ENCODE results near the gene MGAT4B. TPM values are rescaled to one million over a fixed set of nuclear protein-coding genes. Genes with fewer than 3 reads are reported as not detected.

MGAT4B gene
- total and polyA plus RNA-seq, 2 of the 13 experiments (the other 11 are each of a cell fraction or from before 2014, with no cell fraction given) = 93.5 to 130 TPM

DNA sequence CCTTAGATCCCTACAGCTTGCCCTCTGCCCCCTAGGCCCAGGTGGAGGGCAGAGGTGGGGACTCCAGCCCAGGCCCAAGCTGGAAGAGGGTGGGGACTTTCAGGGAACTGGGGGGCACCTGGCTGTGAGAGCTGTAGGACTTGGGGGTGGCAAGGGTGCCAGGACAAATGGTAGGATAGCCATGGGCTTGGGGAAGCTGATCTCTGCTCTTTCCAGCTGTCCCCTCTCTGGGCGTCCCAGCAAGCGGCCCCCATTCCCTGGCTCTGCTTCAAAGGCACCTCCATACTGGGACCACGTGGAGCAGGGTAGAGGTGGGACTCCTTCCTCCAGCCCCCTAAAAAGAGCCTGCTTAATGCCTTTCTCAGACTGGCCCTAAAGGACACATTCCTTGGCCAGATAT, 12.5 kb downstream of the MGAT4B start:
- Histone ChIP-seq H4K20me1 (ENCODE audit: insufficient read depth, low read length) (no peaks in the 10 kb centered on the region), H3K9ac (ENCODE audit: insufficient read depth, low read depth, low read length) (no peak overlapping the region), H3K4me3 (replicated peaks in 1 of 3; ENCODE audit: insufficient read depth in 1 of 3, low read depth in 2 of 3, low read length in 3 of 3) (no peak overlapping the region), H3K9me3 (ENCODE audit: low read length) (no peaks in the 10 kb centered on the region), H3K36me3 (replicated peaks in 1 of 2; ENCODE audit: control insufficient read depth in 1 of 2, insufficient read depth in 2 of 2, low read length in 2 of 2) (peaks cover 8 to 14% of the 10 kb centered on the region in 2 experiments; a peak in 4 of 5 replicates), H2AFZ (ENCODE audit: low read length) (no peak overlapping the region), H3K4me1 (ENCODE audit: insufficient read depth, low read length) (peaks cover 39% of the 10 kb centered on the region), H3K4me2 (ENCODE audit: low read depth, low read length) (peak overlapping the region; percentile 7; the same call in 1 of the 2 replicates), H3K79me2 (ENCODE audit: insufficient read depth, low read length) (no peaks in the 10 kb centered on the region), H3K27ac (ENCODE audit: extremely low read length, insufficient read depth, low read length) (no peak overlapping the region), H3K27me3 (ENCODE audit: control insufficient read depth in 1 of 2, insufficient read depth in 2 of 2, low read length in 2 of 2) (no peaks in the 10 kb centered on the region)
- FAIRE-seq (no peak), ATAC-seq (no peak), DNase-seq (ENCODE audit: low spot score) (no peak)
- in situ Hi-C loops (cut with HindIII; ENCODE audit: extremely low pct_ligation_motif_present, low pct_unique_long_range_greater_than_20kb) = no loop called here
- ChIA-PET POLR2A (interaction anchor here (1.5 to 2.3 kb wide), 3 partner anchors 31 to 170 kb away, joined by 3 to 11 read pairs (median 5); partner anchors contain the start of gene HNRNPH1), CTCF (ENCODE audit: low intra/inter-chr PET ratio, low total read pairs) (no interaction called here)
- intact Hi-C loops (cut with micrococcal nuclease; ENCODE audit: unreplicated experiment) = no loop called here
- WGBS (ENCODE audit: low lambda C conversion rate) = 60% methylated on average over 1 of the region's 3 CpGs
- 0 out of 2 replicates have a peak, but pooled peaks have one; percentile 36 for TF ChIP-seq ZNF572 (CRISPR knock-in tag; IDR thresholded peaks at IDR 0.05)
- peak; percentile 18; the same call in 1 of the 2 replicates for TF ChIP-seq POLR2G (IDR thresholded peaks at IDR 0.05; ENCODE audit: low read depth, low read length)
- TF ChIP-seq POLR2A (IDR thresholded peaks at IDR 0.05; ENCODE audit: insufficient read depth in 1 of 2, low read depth in 2 of 2, low read length in 2 of 2) = 0 out of 4 replicates have a peak, but pooled peaks of 1 of the 2 experiments have one; percentile 7
- no peak for TF ChIP-seq ZNF446 (CRISPR knock-in tag; IDR thresholded peaks at IDR 0.05)
- TF ChIP-seq ZNF7 (CRISPR knock-in tag; IDR thresholded peaks at IDR 0.05) = no peak
- no peak for TF ChIP-seq ZNF296 (CRISPR knock-in tag; conservative IDR thresholded peaks at IDR 0.05)
- 0 out of 2 replicates have a peak, but pooled peaks have one; percentile 29 for TF ChIP-seq SAFB2 (CRISPR knock-in tag; IDR thresholded peaks at IDR 0.05; ENCODE audit: borderline replicate concordance, low read depth)
- BruUV-seq (replicated peaks) = no TSS peak

DNA sequence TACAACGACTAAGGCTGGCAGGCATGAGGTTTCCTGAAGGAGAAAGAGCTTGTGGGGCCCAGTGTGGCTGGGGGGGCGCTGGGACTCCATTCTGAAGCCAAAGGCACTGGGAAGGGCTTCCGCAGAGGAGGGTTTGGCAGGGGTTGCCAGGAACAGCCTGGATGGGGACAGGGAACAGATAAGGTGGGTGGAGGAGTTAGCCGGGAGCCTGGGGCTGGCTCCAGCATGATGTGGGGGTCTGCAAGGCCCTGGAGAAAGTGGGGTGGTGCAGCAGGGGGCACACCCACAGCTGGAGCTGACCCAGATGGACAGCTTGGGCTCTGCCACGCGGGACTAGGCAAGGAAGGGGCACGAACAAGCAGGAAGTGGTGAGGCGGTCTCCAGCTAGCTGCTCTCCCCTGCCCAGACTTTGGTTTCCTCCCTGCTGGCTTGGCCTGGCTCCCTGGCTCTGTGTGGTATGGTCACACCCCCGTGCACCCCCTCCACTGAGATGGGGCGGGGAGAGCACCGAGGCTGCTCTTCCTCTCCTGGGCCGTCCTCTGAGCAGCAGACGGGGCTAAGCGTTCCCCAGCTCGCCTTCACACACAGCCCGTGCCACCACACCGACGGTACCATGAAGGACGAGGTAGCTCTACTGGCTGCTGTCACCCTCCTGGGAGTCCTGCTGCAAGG, 13.1 kb downstream of the MGAT4B start, which contains the start of gene LTC4S:
LTC4S (plus strand) TSS at position 519 of the 672 bp plus-strand sequence; CDS start at position 614, 95 bp downstream.
- H4K20me1 ChIP-seq (ENCODE audit: insufficient read depth, low read length) = no peaks in the 10 kb centered on the region
- H3K4me3 ChIP-seq (replicated peaks in 1 of 3; ENCODE audit: insufficient read depth in 1 of 3, low read depth in 2 of 3, low read length in 3 of 3) = peak within 1 kb of the TSS in 1 of 3 experiments; percentile 76; a peak in 2 of 6 replicates
- no peak within 1 kb of the TSS for H3K27ac ChIP-seq (ENCODE audit: extremely low read length, insufficient read depth, low read length)
- BruUV-seq (replicated peaks) = no TSS peak
- DNase-seq (ENCODE audit: low spot score) (no peak), FAIRE-seq (no peak), ATAC-seq (peak; percentile 0; the same call in 1 of the 3 replicates)
- peaks cover 4 to 8% of the 10 kb centered on the region in 2 experiments; a peak in 3 of 5 replicates for H3K36me3 ChIP-seq (replicated peaks in 1 of 2; ENCODE audit: control insufficient read depth in 1 of 2, insufficient read depth in 2 of 2, low read length in 2 of 2)
- H3K27me3 ChIP-seq (ENCODE audit: control insufficient read depth in 1 of 2, insufficient read depth in 2 of 2, low read length in 2 of 2) = no peaks in the 10 kb centered on the region
- ChIA-PET CTCF (ENCODE audit: low intra/inter-chr PET ratio, low total read pairs) (no interaction called here), POLR2A (interaction anchor here (1.1 to 1.5 kb wide), 2 partner anchors 30 to 38 kb away, joined by 3 read pairs; no protein-coding TSS in a partner anchor)
- intact Hi-C loops (cut with micrococcal nuclease; ENCODE audit: unreplicated experiment) (no loop called here), in situ Hi-C loops (cut with HindIII; ENCODE audit: extremely low pct_ligation_motif_present, low pct_unique_long_range_greater_than_20kb) (no loop called here)
- no peaks in the 10 kb centered on the region for H3K9me3 ChIP-seq (ENCODE audit: low read length)
- WGBS (ENCODE audit: low lambda C conversion rate) = 66% methylated on average over 7 of the region's 19 CpGs
- H3K4me1 ChIP-seq (ENCODE audit: insufficient read depth, low read length) = peaks cover 40% of the 10 kb centered on the region
- H3K4me2 ChIP-seq (ENCODE audit: low read depth, low read length) = peak within 1 kb of the TSS; percentile 86
- H3K79me2 ChIP-seq (ENCODE audit: insufficient read depth, low read length) = no peaks in the 10 kb centered on the region
- H3K9ac ChIP-seq (ENCODE audit: insufficient read depth, low read depth, low read length) = peak within 1 kb of the TSS; percentile 35; the same call in 1 of the 2 replicates
- H2AFZ ChIP-seq (ENCODE audit: low read length) = no peak within 1 kb of the TSS
- TF ChIP-seq ZBTB7A (CRISPR knock-in tag; IDR thresholded peaks at IDR 0.05) (no peak), SAFB2 (CRISPR knock-in tag; IDR thresholded peaks at IDR 0.05; ENCODE audit: borderline replicate concordance, low read depth) (0 out of 2 replicates have a peak, but pooled peaks have one; percentile 24), ZNF75D (CRISPR knock-in tag; IDR thresholded peaks at IDR 0.05; ENCODE audit: borderline replicate concordance) (no peak), SRSF4 (IDR thresholded peaks at IDR 0.05; ENCODE audit: low read depth, low read length, poor library complexity, severe bottlenecking) (no peak), RBM22 (optimal IDR thresholded peaks at IDR 0.05; ENCODE audit: low read length) (peak; percentile 27), ZNF503 (CRISPR knock-in tag; IDR thresholded peaks at IDR 0.05) (no peak), ZBTB38 (CRISPR knock-in tag; IDR thresholded peaks at IDR 0.05) (peak; percentile 34; the same call in 1 of the 2 replicates), FOXO4 (CRISPR knock-in tag; conservative IDR thresholded peaks at IDR 0.05) (no peak)

Data from HepG2 (cell line).